HG03558 (cell line): ENCODE data around the gene SNTG2.

Experiments used
- ATAC-seq: cut with Tn5 transposase; IDR thresholded peaks from one replicate; pipeline ENCODE4 v1.9.1; 2021; ENCODE audit warnings: moderate number of reproducible peaks; ENCODE audit not compliant: unreplicated experiment; ENCODE audit errors: extremely low read depth

SNTG2 gene

GRCh38 chr2:1162768-1163584 is 212.3 kb downstream of the SNTG2 start:
- ATAC-seq, result no peak

GRCh38 chr2:1166976-1167375 is 216.3 kb downstream of the SNTG2 start:
- no peak for ATAC-seq

- no peak for ATAC-seq
Measured at GRCh38 chr2:1168846-1169245, 218.2 kb downstream of the SNTG2 start.

GRCh38 chr2:1169291-1169949 is 218.8 kb downstream of the SNTG2 start:
- ATAC-seq, result no peak

- ATAC-seq, result no peak
Measured at GRCh38 chr2:1170241-1170640, 219.6 kb downstream of the SNTG2 start.

GRCh38 chr2:1170711-1171110 is 220.1 kb downstream of the SNTG2 start:
- ATAC-seq, result no peak

- ATAC-seq, result no peak
Measured at GRCh38 chr2:1173528-1173927, 222.9 kb downstream of the SNTG2 start.

GRCh38 chr2:1181893-1182292 is 231.2 kb downstream of the SNTG2 start:
- no peak for ATAC-seq

GRCh38 chr2:1183300-1183699 is 232.7 kb downstream of the SNTG2 start:
- no peak for ATAC-seq

GRCh38 chr2:1186421-1186820 is 235.8 kb downstream of the SNTG2 start:
- ATAC-seq, result no peak

GRCh38 chr2:1187189-1187588 is 236.5 kb downstream of the SNTG2 start:
- no peak for ATAC-seq

- no peak for ATAC-seq
Measured at GRCh38 chr2:1192121-1192520, 241.5 kb downstream of the SNTG2 start.

- no peak for ATAC-seq
Measured at GRCh38 chr2:1193801-1194200, 243.2 kb downstream of the SNTG2 start.

GRCh38 chr2:1203772-1204171 is 253.1 kb downstream of the SNTG2 start:
- ATAC-seq, result no peak

- ATAC-seq, result no peak
Measured at GRCh38 chr2:1205853-1206252, 255.2 kb downstream of the SNTG2 start.

GRCh38 chr2:1207962-1208510 is 257.4 kb downstream of the SNTG2 start:
- no peak for ATAC-seq

GRCh38 chr2:1208522-1208921 is 257.9 kb downstream of the SNTG2 start:
- ATAC-seq, result no peak

GRCh38 chr2:1209246-1209645 is 258.6 kb downstream of the SNTG2 start:
- no peak for ATAC-seq

- ATAC-seq, result no peak
Measured at GRCh38 chr2:1209761-1210160, 259.1 kb downstream of the SNTG2 start.

- ATAC-seq, result no peak
Measured at GRCh38 chr2:1210352-1210751, 259.7 kb downstream of the SNTG2 start.

GRCh38 chr2:1219901-1220573 is 269.4 kb downstream of the SNTG2 start:
- no peak for ATAC-seq
